A549 (cell line): ENCODE measurements around the gene SGPL1. TPM values are rescaled to one million over a fixed set of nuclear protein-coding genes. Genes with fewer than 3 reads are reported as not detected.

Experiments
- ATAC-seq, 2 experiments: fragments of 200-7000 bp in 1 of 2; fragments of >200 bp in 1 of 2; cut with Nextera tagmentation in 1 of 2; cut with Tn5 transposase in 1 of 2; 3 replicates each; pipeline versions ENCODE4 v1.8.0 to v1.9.1; 2018 to 2020; ENCODE audit warnings: mild to moderate bottlenecking in 1 of 2, moderate library complexity in 1 of 2
- CTCF ChIA-PET: fragments of 300-600 bp; sonication (Branson Sonifier 250); formaldehyde crosslinking; extraction: SDS; loops from one replicate; lab custom pipeline; 2021; ENCODE audit warnings: antibody characterized with exemption, inconsistent platforms; lab: Yijun Ruan, JAX
- POLR2A ChIA-PET: fragments of 350-600 bp; formaldehyde crosslinking; extraction: SDS; loops from one replicate; lab custom pipeline; 2021; ENCODE audit warnings: antibody characterized with exemption, inconsistent platforms; lab: Yijun Ruan, JAX
- DNase-seq, 2 experiments: peaks; one replicate each; pipeline versions ENCODE4 v3.0.0 to v3.0.0-alpha.2; 2011 to 2016; ENCODE audit warnings: low read depth in 1 of 2, low spot score in 1 of 2
- FAIRE-seq: peaks from 2 replicates; lab custom pipeline; 2011; peaks lifted over from hg19 to GRCh38; lab: Jason Lieb, UNC
- H3K27ac ChIP-seq, 2 experiments: fragments of >200 bp; sonication (Bioruptor Twin); formaldehyde crosslinking; 3 replicates each; pipeline ENCODE4 v1.5.1; 2016 to 2017
- H3K4me1 ChIP-seq: fragments of >200 bp; sonication (Bioruptor Twin); formaldehyde crosslinking; 3 replicates; pipeline ENCODE4 v1.6.1; 2016
- H3K4me2 ChIP-seq: fragments of >200 bp; sonication (Bioruptor Twin); formaldehyde crosslinking; 3 replicates; pipeline ENCODE4 v1.6.1; 2016
- H3K4me3 ChIP-seq: fragments of >200 bp; sonication (Bioruptor Twin); formaldehyde crosslinking; 3 replicates; pipeline ENCODE4 v1.5.1; 2016
- H3K9me3 ChIP-seq: fragments of >200 bp; sonication (Bioruptor Twin); formaldehyde crosslinking; 3 replicates; pipeline ENCODE4 v1.6.1; 2016
- ATOH8 ChIP-seq: fragments of 250-450 bp; sonication (Bioruptor Pico); IDR thresholded peaks from 2 replicates; pipeline ENCODE4 v1.5.0; 2020; ENCODE audit warnings: low read depth, mild to moderate bottlenecking, moderate library complexity
- CEBPB ChIP-seq, 2 experiments: fragments of >200 bp in 1 of 2; sonication (Bioruptor Twin) in 1 of 2; formaldehyde crosslinking in 1 of 2; IDR thresholded peaks; 2 replicates each; pipeline ENCODE4 v1.6.1; 2012 to 2016
- CHD4 ChIP-seq: fragments of 200-600 bp; sonication (generic); IDR thresholded peaks from 2 replicates; pipeline ENCODE4 v1.6.1; 2016; ENCODE audit warnings: antibody characterized with exemption, mild to moderate bottlenecking, borderline replicate concordance
- ELK1 ChIP-seq: fragments of 150-350 bp; IDR thresholded peaks from 2 replicates; pipeline ENCODE4 v1.6.1; 2014; ENCODE audit warnings: low read depth, mild to moderate bottlenecking, low read length
- EP300 ChIP-seq, 2 experiments: fragments of >200 bp; sonication (Bioruptor Twin); formaldehyde crosslinking; IDR thresholded peaks; 2 replicates in 1 of 2; 3 replicates in 1 of 2; pipeline ENCODE4 v1.6.1; 2016 to 2017
- FOSL2 ChIP-seq, 2 experiments: fragments of 450-650 bp in 1 of 2; fragments of >200 bp in 1 of 2; sonication (Bioruptor Twin) in 1 of 2; formaldehyde crosslinking; IDR thresholded peaks; 2 replicates each; pipeline versions ENCODE4 v1.5.0 to v1.6.1; 2016 to 2020; ENCODE audit warnings: mild to moderate bottlenecking in 1 of 2, moderate library complexity in 1 of 2
- FOXS1 ChIP-seq: fragments of 250-450 bp; sonication (Bioruptor Pico); IDR thresholded peaks from 2 replicates; pipeline ENCODE4 v1.5.0; 2020; ENCODE audit warnings: mild to moderate bottlenecking, moderate library complexity
- HEYL ChIP-seq: fragments of 250-450 bp; sonication (Bioruptor Pico); IDR thresholded peaks from 2 replicates; pipeline ENCODE4 v1.8.0; 2021; ENCODE audit warnings: mild to moderate bottlenecking, moderate library complexity
- HOXA7 ChIP-seq: fragments of 250-450 bp; sonication (Bioruptor Pico); IDR thresholded peaks from 2 replicates; pipeline ENCODE4 v1.5.0; 2020; ENCODE audit warnings: mild to moderate bottlenecking, moderate library complexity
- HOXB5 ChIP-seq: fragments of 250-450 bp; sonication (Bioruptor Pico); IDR thresholded peaks from 2 replicates; pipeline ENCODE4 v1.5.0; 2020; ENCODE audit warnings: mild to moderate bottlenecking, moderate library complexity
- MYC ChIP-seq: IDR thresholded peaks from 2 replicates; pipeline ENCODE4 v1.6.1; 2012; ENCODE audit warnings: mild to moderate bottlenecking, inconsistent platforms, low read length, improper control_type of control experiment, borderline replicate concordance
- PHF8 ChIP-seq: fragments of 200-600 bp; sonication (generic); IDR thresholded peaks from 2 replicates; pipeline ENCODE4 v1.6.1; 2016; ENCODE audit warnings: low read depth, mild to moderate bottlenecking, antibody characterized with exemption, moderate library complexity, borderline replicate concordance
- RAD21 ChIP-seq, 2 experiments: fragments of >200 bp in 1 of 2; sonication (Bioruptor Twin) in 1 of 2; formaldehyde crosslinking in 1 of 2; IDR thresholded peaks in 1 of 2; conservative IDR thresholded peaks in 1 of 2; 2 replicates in 1 of 2; 3 replicates in 1 of 2; pipeline ENCODE4 v1.6.1; 2012 to 2018; ENCODE audit warnings: inconsistent platforms in 1 of 2
- RCOR1 ChIP-seq: fragments of 150-350 bp; IDR thresholded peaks from 2 replicates; pipeline ENCODE4 v1.6.1; 2014; ENCODE audit warnings: antibody characterized with exemption, low read length, low read depth
- RFX5 ChIP-seq: fragments of 450-650 bp; IDR thresholded peaks from 2 replicates; pipeline ENCODE4 v1.7.1; 2014; ENCODE audit warnings: antibody characterized with exemption, mild to moderate bottlenecking, moderate library complexity
- SMC3 ChIP-seq: fragments of >200 bp; sonication (Bioruptor Twin); formaldehyde crosslinking; IDR thresholded peaks from 3 replicates; pipeline ENCODE4 v1.6.1; 2018; ENCODE audit warnings: inconsistent platforms
- TFCP2L1 ChIP-seq: fragments of 250-450 bp; sonication (Bioruptor Pico); IDR thresholded peaks from 2 replicates; pipeline ENCODE4 v1.5.0; 2021; ENCODE audit warnings: mild to moderate bottlenecking
- TP53 ChIP-seq: fragments of 250-450 bp; sonication (Bioruptor Pico); IDR thresholded peaks from 2 replicates; pipeline ENCODE4 v1.5.0; 2021; ENCODE audit warnings: mild to moderate bottlenecking, moderate library complexity
- ZSCAN20 ChIP-seq: fragments of 250-450 bp; sonication (Bioruptor Pico); IDR thresholded peaks from 2 replicates; pipeline ENCODE4 v1.8.0; 2022; ENCODE audit warnings: mild to moderate bottlenecking, moderate library complexity
- WGBS: methylation state at CpG from one replicate; pipeline ENCODE4 v1.1.6; 2017; ENCODE audit errors: missing lambda C conversion rate; 5-methylcytosine and 5-hydroxymethylcytosine counted together
- polyA plus RNA-seq, 4 experiments: library from polyadenylated mRNA; depleted of rRNA in 3 of 4; stranded (reverse); fragments of >200 nt; fragmentation: RNase III in 1 of 4; extraction: RNeasy Plus Mini Kit Qiagen cat#74134 plus additional on column Dnase treatment in 1 of 4; gene quantifications; 2 replicates in 3 of 4; 3 replicates in 1 of 4; pipeline ENCODE4 v1.2.3, GENCODE V29; 2011 to 2017
- TF ChIP-seq, protein P1 (sequence below): fragments of 250-450 bp; sonication (Bioruptor Pico); IDR thresholded peaks from 2 replicates; pipeline ENCODE4 v1.5.0; 2021; ENCODE audit warnings: mild to moderate bottlenecking, moderate library complexity, borderline replicate concordance

Gene SGPL1
- polyA plus RNA-seq, 2 of the 4 experiments (the other 2 are of a cell fraction) = 32.2 to 49.8 TPM

DNA sequence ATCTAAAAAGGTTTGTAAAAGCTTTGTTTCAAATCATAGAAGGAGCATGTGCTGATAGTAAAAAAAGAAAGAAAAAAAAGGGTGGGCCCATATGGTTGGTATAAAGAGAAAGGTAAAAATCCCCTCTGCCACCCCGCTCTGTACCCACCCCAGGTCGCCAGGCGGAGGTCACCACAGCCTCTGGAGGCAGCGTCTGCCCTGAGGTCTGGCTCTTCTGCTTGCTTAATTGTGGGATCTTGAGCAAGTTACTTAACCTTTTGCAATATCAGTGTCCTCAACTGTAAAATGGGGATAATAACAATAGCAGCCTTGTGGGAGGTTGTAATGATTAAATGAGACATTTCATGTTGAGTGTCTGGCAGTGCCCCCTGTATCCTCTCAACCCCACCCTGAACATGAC is 83.3 kb downstream of the SGPL1 start:
- Histone ChIP-seq H3K4me2 (no peak overlapping the region), H3K4me1 (0 out of 3 replicates have a peak, but pooled peaks cover 3% of the 10 kb centered on the region), H3K27ac (no peak overlapping the region), H3K9me3 (no peaks in the 10 kb centered on the region), H3K4me3 (no peak overlapping the region)
- TF ChIP-seq HOXA7 (CRISPR knock-in tag) = no peak
- ChIA-PET CTCF (interaction anchor here (1.2 to 17.2 kb wide), 3 partner anchors 26 to 377 kb away, joined by 3 to 362 read pairs (median 11); no protein-coding TSS in a partner anchor), POLR2A (no interaction called here)
- WGBS = 78% methylated on average over 4 of the region's 4 CpGs
- ATAC-seq (no peak), DNase-seq (no peak), FAIRE-seq (no peak)

DNA sequence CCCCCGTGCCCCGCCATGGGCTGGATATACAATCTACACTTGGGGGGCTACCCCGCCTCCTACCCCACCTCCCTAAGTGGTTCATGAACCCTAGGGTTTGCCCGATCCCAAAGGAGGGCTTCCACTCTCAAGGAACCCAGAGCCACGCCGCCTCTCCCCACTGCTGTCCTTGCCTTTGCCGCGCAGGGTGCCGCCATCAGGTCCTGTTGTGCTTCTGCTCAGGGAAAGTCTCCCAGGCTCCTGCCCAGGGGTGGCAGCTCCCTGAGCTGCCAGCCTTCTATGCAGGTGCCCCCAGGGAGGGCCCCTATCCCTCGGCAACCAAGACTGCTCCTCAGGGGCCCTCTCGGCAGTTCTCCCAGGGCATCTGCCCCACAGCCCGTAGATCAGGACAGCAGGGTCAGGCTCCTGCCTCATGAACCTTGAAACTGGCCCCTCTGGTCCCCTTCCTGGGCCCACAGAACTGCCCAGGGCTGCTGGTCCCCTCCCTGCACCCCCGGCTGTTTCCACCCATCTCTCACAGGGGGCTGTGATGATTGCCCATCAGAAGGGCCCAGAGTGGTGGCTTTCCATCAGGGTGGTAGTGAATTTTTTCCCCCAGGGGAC is 85.6 kb downstream of the SGPL1 start:
- POLR2A ChIA-PET = no interaction called here
- TF ChIP-seq FOXS1 (CRISPR knock-in tag) = no peak
- TF ChIP-seq TP53 (CRISPR knock-in tag) = no peak
- no peak for TF ChIP-seq ZSCAN20
- TF ChIP-seq HOXB5 = no peak
- TF ChIP-seq CHD4 = no peak
- TF ChIP-seq HEYL = no peak
- TF ChIP-seq RFX5 = no peak
- TF ChIP-seq PHF8 = no peak
- no peak for TF ChIP-seq ELK1
- TF ChIP-seq ATOH8 (CRISPR knock-in tag) = no peak
- TF ChIP-seq MYC = no peak
- TF ChIP-seq SMC3 = no peak
- TF ChIP-seq RAD21 (conservative IDR thresholded peaks at IDR 0.05 in 1 of 2, IDR thresholded peaks at IDR 0.05 in 1 of 2) = no peak
- TF ChIP-seq TFCP2L1 (CRISPR knock-in tag) = no peak
- TF ChIP-seq CEBPB (IDR thresholded peaks at IDR 0.05) = no peak
- no peak for TF ChIP-seq FOSL2 (IDR thresholded peaks at IDR 0.05)
- TF ChIP-seq FOSL2 (CRISPR knock-in tag; IDR thresholded peaks at IDR 0.05) = no peak
- TF ChIP-seq, protein P1, sequence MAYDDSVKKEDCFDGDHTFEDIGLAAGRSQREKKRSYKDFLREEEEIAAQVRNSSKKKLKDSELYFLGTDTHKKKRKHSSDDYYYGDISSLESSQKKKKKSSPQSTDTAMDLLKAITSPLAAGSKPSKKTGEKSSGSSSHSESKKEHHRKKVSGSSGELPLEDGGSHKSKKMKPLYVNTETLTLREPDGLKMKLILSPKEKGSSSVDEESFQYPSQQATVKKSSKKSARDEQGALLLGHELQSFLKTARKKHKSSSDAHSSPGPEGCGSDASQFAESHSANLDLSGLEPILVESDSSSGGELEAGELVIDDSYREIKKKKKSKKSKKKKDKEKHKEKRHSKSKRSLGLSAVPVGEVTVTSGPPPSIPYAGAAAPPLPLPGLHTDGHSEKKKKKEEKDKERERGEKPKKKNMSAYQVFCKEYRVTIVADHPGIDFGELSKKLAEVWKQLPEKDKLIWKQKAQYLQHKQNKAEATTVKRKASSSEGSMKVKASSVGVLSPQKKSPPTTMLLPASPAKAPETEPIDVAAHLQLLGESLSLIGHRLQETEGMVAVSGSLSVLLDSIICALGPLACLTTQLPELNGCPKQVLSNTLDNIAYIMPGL (CRISPR knock-in tag) = no peak
- no peak for TF ChIP-seq EP300 (IDR thresholded peaks at IDR 0.05)
- no peak for TF ChIP-seq RCOR1
- WGBS = 53% methylated on average over 7 of the region's 13 CpGs
- Histone ChIP-seq H3K4me2 (no peak overlapping the region), H3K4me1 (0 out of 3 replicates have a peak, but pooled peaks cover 3% of the 10 kb centered on the region), H3K9me3 (no peaks in the 10 kb centered on the region), H3K4me3 (no peak overlapping the region), H3K27ac (no peak overlapping the region)
- DNase-seq (no peak), ATAC-seq (no peak), FAIRE-seq (no peak)
- CTCF ChIA-PET = interaction anchor here (1.2 to 17.2 kb wide), 6 partner anchors 13 to 374 kb away, joined by 3 to 362 read pairs (median 18); partner anchors contain the start of gene PCBD1
